Measurements from ENCODE around the gene TOLLIP.

DNA sequence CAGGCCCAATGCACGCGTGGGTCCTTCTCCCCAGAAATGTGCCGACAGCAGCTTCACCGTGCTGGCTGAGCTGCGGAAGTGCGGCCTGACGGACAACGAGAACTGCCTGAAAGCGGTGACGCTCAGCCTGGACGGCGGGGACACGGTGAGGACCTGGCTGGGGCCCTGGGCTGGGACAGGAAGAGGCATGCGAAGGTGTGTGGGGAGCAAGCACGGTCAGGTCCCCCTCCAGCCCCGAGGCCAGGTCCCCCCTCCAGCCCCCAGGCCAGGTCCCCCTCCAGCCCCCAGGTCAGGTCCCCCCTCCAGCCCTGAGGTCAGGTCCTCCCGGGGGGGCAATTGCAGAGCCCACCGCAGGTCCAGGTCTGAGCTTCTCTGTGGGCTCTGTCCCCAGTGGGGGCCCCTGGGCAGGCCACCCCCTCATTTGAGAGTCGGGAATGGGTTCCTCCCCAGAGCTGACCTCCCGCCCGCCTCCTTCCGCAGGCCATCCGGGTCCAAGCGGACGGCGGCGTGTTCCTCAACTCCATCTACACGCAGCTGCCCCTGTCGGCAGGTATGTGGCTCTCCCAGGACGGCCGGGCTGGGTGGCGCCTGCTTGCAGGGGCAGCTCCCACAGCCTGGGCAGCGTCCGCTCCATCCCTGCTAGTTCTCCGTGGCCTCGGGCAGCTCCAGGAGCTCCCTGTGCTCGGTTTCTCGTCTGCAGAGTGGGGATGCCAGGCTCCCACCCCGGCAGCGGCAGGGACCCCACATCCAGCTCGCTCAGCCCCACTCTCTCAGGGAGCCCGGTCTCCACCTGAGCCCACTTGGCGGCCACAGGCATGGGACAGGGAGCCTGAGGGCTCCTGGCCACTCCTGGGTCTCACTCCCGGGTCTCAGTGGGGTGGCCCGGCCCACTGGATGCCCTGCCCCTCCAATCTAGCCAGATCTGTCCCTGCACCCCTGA lies 78.7 kb downstream of the TOLLIP start:
- TF ChIP-seq CTCF (IDR thresholded peaks at IDR 0.05), result no peak
- no peak for TF ChIP-seq POLR2A (IDR thresholded peaks at IDR 0.05)

Measured in body of pancreas (tissue), 4 donors.